NCI-H748 (cell line): Measurements from ENCODE around the gene GAB2.
"Not testable (repeated sequence)": the region's sequence is repeated elsewhere in the genome, so short reads cannot be mapped to it uniquely, and the experiment has no call there.

ENCODE experiments used
- DNase-seq: peaks from one replicate; lab custom pipeline; 2025; ENCODE audit not compliant: unreplicated experiment; lab: John Stamatoyannopoulos, UW

Gene GAB2

GRCh38 chr11:78290293-78291176, 127.1 kb downstream of the GAB2 start:
- no peak for DNase-seq

- DNase-seq: no peak
Observed at GRCh38 chr11:78289552-78290292, 127.9 kb downstream of the GAB2 start.

- DNase-seq: no peak
Observed at GRCh38 chr11:78284260-78284659, 133.4 kb downstream of the GAB2 start.

GRCh38 chr11:78282821-78283220, 134.8 kb downstream of the GAB2 start:
- DNase-seq: no peak

- DNase-seq: no peak
Observed at GRCh38 chr11:78281511-78281910, 136.1 kb downstream of the GAB2 start.

GRCh38 chr11:78277314-78277994, 140.2 kb downstream of the GAB2 start:
- no peak for DNase-seq

- no peak for DNase-seq
Observed at GRCh38 chr11:78276311-78276710, 141.3 kb downstream of the GAB2 start.

- DNase-seq: no peak
Observed at GRCh38 chr11:78274739-78275138, 142.9 kb downstream of the GAB2 start.

- DNase-seq: not testable (repeated sequence)
Observed at GRCh38 chr11:78272625-78273269, 144.9 kb downstream of the GAB2 start.

GRCh38 chr11:78271801-78272200, 145.8 kb downstream of the GAB2 start:
- not testable (repeated sequence) for DNase-seq

GRCh38 chr11:78270971-78271370, 146.6 kb downstream of the GAB2 start:
- DNase-seq: no peak

GRCh38 chr11:78269806-78270205, 147.8 kb downstream of the GAB2 start:
- DNase-seq: no peak

GRCh38 chr11:78268591-78269410, 148.8 kb downstream of the GAB2 start:
- DNase-seq: no peak

- no peak for DNase-seq
Observed at GRCh38 chr11:78266451-78266850, 151.2 kb downstream of the GAB2 start.

GRCh38 chr11:78265326-78265725, 152.3 kb downstream of the GAB2 start:
- DNase-seq: no peak

- DNase-seq: no peak
Observed at GRCh38 chr11:78262691-78263090, 154.9 kb downstream of the GAB2 start.

- no peak for DNase-seq
Observed at GRCh38 chr11:78262238-78262637, 155.4 kb downstream of the GAB2 start.

GRCh38 chr11:78261828-78262227, 155.8 kb downstream of the GAB2 start:
- DNase-seq: no peak

- no peak for DNase-seq
Observed at GRCh38 chr11:78261367-78261766, 156.3 kb downstream of the GAB2 start.

GRCh38 chr11:78259777-78260487, 157.7 kb downstream of the GAB2 start:
- no peak for DNase-seq
